GM12878 (cell line): ENCODE results near the gene UFM1. TPM values are rescaled to one million over a fixed set of nuclear protein-coding genes. Genes with fewer than 3 reads are reported as not detected.

Experiments used
- ATAC-seq: fragments of 200-7000 bp; cut with Tn5 transposase; 3 replicates; pipeline ENCODE4 v1.9.1; 2020; ENCODE audit warnings: mild to moderate bottlenecking, moderate library complexity
- BruUV-seq: library from RNA; stranded (reverse); fragments of 400-500 nt; replicated peaks from 2 replicates; lab custom pipeline; 2021; lab: Mats Ljungman, UMichigan
- CTCF ChIA-PET: fragments of 300-600 bp; sonication (Branson Sonifier 250); formaldehyde crosslinking; extraction: SDS; loops from one replicate; lab custom pipeline; 2021; ENCODE audit warnings: inconsistent platforms; lab: Yijun Ruan, JAX
- POLR2A ChIA-PET: fragments of 350-600 bp; formaldehyde crosslinking; extraction: SDS; loops from one replicate; lab custom pipeline; 2021; ENCODE audit warnings: inconsistent platforms; lab: Charles Lee
- RAD21 ChIA-PET: fragments of 300-600 bp; sonication (Branson Sonifier 250); formaldehyde crosslinking; loops from one replicate; lab custom pipeline; 2023; ENCODE audit warnings: antibody characterized with exemption; ENCODE audit not compliant: unreplicated experiment; lab: Charles Lee
- SMC1A ChIA-PET: fragments of 300-600 bp; sonication (Branson Sonifier 250); formaldehyde crosslinking; loops from one replicate; lab custom pipeline; 2023; ENCODE audit not compliant: unreplicated experiment, uncharacterized antibody; lab: Charles Lee
- DNase-seq: peaks from one replicate; pipeline ENCODE4 v3.0.0-alpha.2; 2011; ENCODE audit warnings: low read depth, low spot score
- FAIRE-seq: peaks from 3 replicates; lab custom pipeline; 2011; peaks lifted over from hg19 to GRCh38; lab: Jason Lieb, UNC
- H2AFZ ChIP-seq: 2 replicates; pipeline ENCODE4 v1.6.0; 2011; ENCODE audit warnings: low read depth, low read length, control low read depth; ENCODE audit not compliant: control insufficient read depth
- H3K27ac ChIP-seq: 2 replicates; pipeline ENCODE4 v1.5.1; 2011; ENCODE audit warnings: control low read depth; ENCODE audit not compliant: control insufficient read depth, insufficient read depth
- H3K27me3 ChIP-seq, 2 experiments: replicated peaks in 1 of 2; 2 replicates each; pipeline versions ENCODE4 v1.6.0 to v1.6.1; 2011; ENCODE audit warnings: low read length in 1 of 2; ENCODE audit not compliant: control insufficient read depth in 2 of 2, insufficient read depth in 2 of 2
- H3K36me3 ChIP-seq, 2 experiments: 2 replicates each; pipeline ENCODE4 v1.5.1; 2011; ENCODE audit warnings: low read length in 1 of 2; ENCODE audit not compliant: control insufficient read depth in 2 of 2, insufficient read depth in 2 of 2
- H3K4me1 ChIP-seq: 2 replicates; pipeline ENCODE4 v1.6.1; 2011; ENCODE audit warnings: mild to moderate bottlenecking, low read length, moderate library complexity, mixed read lengths; ENCODE audit not compliant: control insufficient read depth, insufficient read depth
- H3K4me2 ChIP-seq: 2 replicates; pipeline ENCODE4 v1.6.0; 2011; ENCODE audit warnings: control low read depth; ENCODE audit not compliant: control insufficient read depth, insufficient read depth
- H3K4me3 ChIP-seq: fragments of 200-600 bp; sonication (generic); 2 replicates; pipeline ENCODE4 v1.5.1; 2016
- H3K79me2 ChIP-seq: 2 replicates; pipeline ENCODE4 v1.6.0; 2011; ENCODE audit warnings: low read length; ENCODE audit not compliant: control insufficient read depth, insufficient read depth
- H3K9ac ChIP-seq: 2 replicates; pipeline ENCODE4 v1.8.0; 2011; ENCODE audit warnings: low read length, control low read depth, mixed read lengths; ENCODE audit not compliant: control insufficient read depth, insufficient read depth
- H3K9me3 ChIP-seq: replicated peaks from 3 replicates; pipeline ENCODE4 v1.5.1; 2011; ENCODE audit warnings: mild to moderate bottlenecking, low read length; ENCODE audit not compliant: control insufficient read depth, insufficient read depth
- H4K20me1 ChIP-seq: 2 replicates; pipeline ENCODE4 v1.6.0; 2011; ENCODE audit not compliant: control insufficient read depth, insufficient read depth
- CHD2 ChIP-seq: IDR thresholded peaks from 2 replicates; pipeline ENCODE4 v1.6.1; 2011; ENCODE audit warnings: low read depth, low read length, improper control_type of control experiment, borderline replicate concordance
- HSF1 ChIP-seq: fragments of 150-350 bp; IDR thresholded peaks from 2 replicates; pipeline ENCODE4 v1.6.1; 2014; ENCODE audit warnings: mild to moderate bottlenecking, low read depth, low read length
- NR2C2 ChIP-seq: IDR thresholded peaks from 2 replicates; pipeline ENCODE4 v1.6.1; 2011; ENCODE audit warnings: borderline replicate concordance, low read depth; ENCODE audit not compliant: control insufficient read depth, insufficient read length
- NR2F1 ChIP-seq: fragments of 450-650 bp; conservative IDR thresholded peaks from 2 replicates; pipeline ENCODE4 v1.6.1; 2017; ENCODE audit warnings: mild to moderate bottlenecking
- PBX3 ChIP-seq: IDR thresholded peaks from 2 replicates; pipeline ENCODE4 v1.6.1; 2011; ENCODE audit warnings: mild to moderate bottlenecking, low read depth, low read length, moderate library complexity; ENCODE audit not compliant: insufficient replicate concordance
- RAD51 ChIP-seq: fragments of 450-650 bp; IDR thresholded peaks from 2 replicates; pipeline ENCODE4 v1.6.1; 2016; ENCODE audit warnings: moderate library complexity, mild to moderate bottlenecking, inconsistent platforms
- STAT3 ChIP-seq: IDR thresholded peaks from 2 replicates; pipeline ENCODE4 v1.6.1; 2011; ENCODE audit warnings: low read depth, low read length, improper control_type of control experiment
- WRNIP1 ChIP-seq: IDR thresholded peaks from 2 replicates; pipeline ENCODE4 v1.6.1; 2011; ENCODE audit warnings: low read depth, low read length, improper control_type of control experiment, borderline replicate concordance
- WGBS: methylation state at CpG from one replicate; pipeline ENCODE4 v1.1.6; 2016; ENCODE audit warnings: low lambda C conversion rate; ENCODE audit not compliant: insufficient replicate concordance, insufficient coverage; ENCODE audit errors: missing lambda C conversion rate; 5-methylcytosine and 5-hydroxymethylcytosine counted together
- in situ Hi-C: fragments of 300-500 bp; cut with MboI; formaldehyde crosslinking; loops from 9 replicates; pipeline ENCODE4 v1.14.3; 2018; ENCODE audit warnings: mixed read lengths
- intact Hi-C: fragments of 100-400 bp; cut with micrococcal nuclease; formaldehyde crosslinking; loops from one replicate; pipeline ENCODE4 v1.14.2; 2022; ENCODE audit not compliant: unreplicated experiment
- polyA plus RNA-seq, 11 experiments: library from polyadenylated mRNA; depleted of rRNA in 4 of 11; unstranded in 6 of 11; stranded (reverse) in 5 of 11; fragments of >200 nt; fragmentation: Nextera tagmentation in 4 of 11; fragmentation: Illumina TruSeq in 1 of 11; extraction: Ambion mirVana in 4 of 11; extraction: Trizol in 1 of 11; gene quantifications; 1 replicate in 1 of 11; 2 replicates in 10 of 11; pipeline versions ENCODE4 v1.2.1 to v1.2.3, GENCODE V29; 2011 to 2016; ENCODE audit warnings: inconsistent platforms in 2 of 11, missing spikeins in 2 of 11, low read depth in 1 of 11
- total RNA-seq, 4 experiments: library from RNA; depleted of rRNA in 3 of 4; stranded (reverse); fragments of >200 nt in 3 of 4; fragmentation: Illumina TruSeq in 1 of 4; extraction: Trizol in 1 of 4; gene quantifications; 2 replicates each; pipeline versions ENCODE4 v1.2.1 to v1.2.3, GENCODE V29; 2013 to 2021
- TF ChIP-seq, protein P1 (sequence below): fragments of 450-650 bp; IDR thresholded peaks from 2 replicates; pipeline ENCODE4 v1.6.1; 2017; ENCODE audit warnings: low read depth, mild to moderate bottlenecking, moderate library complexity

The UFM1 gene
- total and polyA plus RNA-seq, 10 of the 15 experiments (the other 5 are each of a cell fraction or from before 2014, with no cell fraction given), result 40.8 to 96.5 (median 73.8) TPM

DNA sequence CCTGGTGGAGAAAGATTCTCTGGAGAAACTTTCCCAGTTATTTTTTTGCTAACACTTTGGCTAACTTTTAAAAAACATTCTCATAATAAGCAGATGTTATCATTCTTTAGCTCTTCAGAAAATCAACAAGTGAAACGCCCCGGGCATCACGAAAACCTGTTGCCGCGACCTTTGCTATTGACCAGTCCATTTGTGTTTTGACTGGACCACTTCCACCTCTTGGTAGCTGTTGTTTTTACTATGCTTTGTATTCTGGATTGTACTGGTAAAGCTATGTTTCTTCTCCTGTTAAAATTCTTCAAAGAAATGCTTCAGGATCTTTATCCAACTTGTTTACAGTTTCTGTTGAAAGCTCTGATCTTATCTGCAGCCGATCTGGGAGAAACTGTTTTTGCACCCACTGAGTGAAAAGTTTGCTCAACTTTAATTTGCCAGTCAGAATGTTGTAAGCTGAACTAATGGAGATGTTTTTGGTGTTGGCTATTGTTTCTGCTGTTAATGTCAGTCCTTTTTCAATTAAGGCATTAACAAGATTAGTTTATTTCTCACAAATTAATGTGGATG is 23.3 kb downstream of the UFM1 start:
- H3K4me1 ChIP-seq, result no peaks in the 10 kb centered on the region
- no peaks in the 10 kb centered on the region for H3K9me3 ChIP-seq
- TF ChIP-seq STAT3 (no peak), NR2F1 (no peak), PBX3 (no peak), NR2C2 (no peak), CHD2 (no peak)
- ChIA-PET POLR2A (no interaction called here), CTCF (no interaction called here), SMC1A (interaction anchor here (1.3 kb wide), 1 partner anchor 11 kb away, joined by 3 read pairs; no protein-coding TSS in a partner anchor), RAD21 (no interaction called here)
- 76% methylated on average over 6 of the region's 6 CpGs for WGBS
- no peaks in the 10 kb centered on the region for H4K20me1 ChIP-seq
- no peaks in the 10 kb centered on the region for H3K79me2 ChIP-seq
- no peak overlapping the region for H3K9ac ChIP-seq
- intact Hi-C loops, result no loop called here
- no peaks in the 10 kb centered on the region for H3K36me3 ChIP-seq
- H3K27me3 ChIP-seq, result no peaks in the 10 kb centered on the region
- ATAC-seq, result no peak
- no peak overlapping the region for H3K27ac ChIP-seq
- no peak overlapping the region for H2AFZ ChIP-seq
- BruUV-seq, result no TSS peak
- FAIRE-seq, result no peak
- no peak overlapping the region for H3K4me2 ChIP-seq
- in situ Hi-C loops, result loop anchor here (25.0 kb wide), 1 partner anchor 1311 kb away; the partner anchor contains the start of gene SUPT20H
- H3K4me3 ChIP-seq, result no peak overlapping the region
- no peak for DNase-seq

GRCh38 chr13:38376546-38376945 is 26.9 kb downstream of the UFM1 start:
- intact Hi-C loops, result no loop called here
- Histone ChIP-seq H3K36me3 (no peaks in the 10 kb centered on the region), H3K4me2 (no peak overlapping the region), H3K27ac (no peak overlapping the region), H4K20me1 (no peaks in the 10 kb centered on the region), H3K4me3 (no peak overlapping the region), H3K4me1 (no peaks in the 10 kb centered on the region), H3K27me3 (no peaks in the 10 kb centered on the region), H3K9ac (no peak overlapping the region), H3K79me2 (no peaks in the 10 kb centered on the region), H2AFZ (no peak overlapping the region), H3K9me3 (no peaks in the 10 kb centered on the region)
- POLR2A ChIA-PET, result no interaction called here
- BruUV-seq, result no TSS peak
- DNase-seq (no peak), FAIRE-seq (no peak), ATAC-seq (no peak)
- SMC1A ChIA-PET, result no interaction called here
- CTCF ChIA-PET, result no interaction called here
- 0% methylated on average over 1 of the region's 1 CpG for WGBS
- RAD21 ChIA-PET, result no interaction called here
- in situ Hi-C loops, result no loop called here
- TF ChIP-seq WRNIP1 (no peak), RAD51 (no peak), CHD2 (no peak), HSF1 (no peak)
- TF ChIP-seq, protein P1, sequence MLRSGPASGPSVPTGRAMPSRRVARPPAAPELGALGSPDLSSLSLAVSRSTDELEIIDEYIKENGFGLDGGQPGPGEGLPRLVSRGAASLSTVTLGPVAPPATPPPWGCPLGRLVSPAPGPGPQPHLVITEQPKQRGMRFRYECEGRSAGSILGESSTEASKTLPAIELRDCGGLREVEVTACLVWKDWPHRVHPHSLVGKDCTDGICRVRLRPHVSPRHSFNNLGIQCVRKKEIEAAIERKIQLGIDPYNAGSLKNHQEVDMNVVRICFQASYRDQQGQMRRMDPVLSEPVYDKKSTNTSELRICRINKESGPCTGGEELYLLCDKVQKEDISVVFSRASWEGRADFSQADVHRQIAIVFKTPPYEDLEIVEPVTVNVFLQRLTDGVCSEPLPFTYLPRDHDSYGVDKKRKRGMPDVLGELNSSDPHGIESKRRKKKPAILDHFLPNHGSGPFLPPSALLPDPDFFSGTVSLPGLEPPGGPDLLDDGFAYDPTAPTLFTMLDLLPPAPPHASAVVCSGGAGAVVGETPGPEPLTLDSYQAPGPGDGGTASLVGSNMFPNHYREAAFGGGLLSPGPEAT, result no peak
